HepG2 (cell line): Measurements from ENCODE around the gene NCBP2L. TPM values are rescaled to one million over a fixed set of nuclear protein-coding genes. Genes with fewer than 3 reads are reported as not detected.

Experiments
- ATAC-seq: fragments of 200-7000 bp; cut with Tn5 transposase; 3 replicates; pipeline ENCODE4 v1.9.1; 2020; ENCODE audit warnings: mild to moderate bottlenecking, moderate library complexity
- BruUV-seq: library from RNA; stranded (reverse); fragments of 400-500 nt; replicated peaks from 2 replicates; lab custom pipeline; 2021; lab: Mats Ljungman, UMichigan
- CTCF ChIA-PET: fragments of 300-600 bp; formaldehyde crosslinking; extraction: SDS; loops from one replicate; lab custom pipeline; 2021; ENCODE audit warnings: low total read pairs, inconsistent platforms, low intra/inter-chr PET ratio; lab: Yijun Ruan, JAX
- POLR2A ChIA-PET: fragments of 350-600 bp; sonication (Branson Sonifier 250); formaldehyde crosslinking; loops from one replicate; lab custom pipeline; 2020; ENCODE audit warnings: antibody characterized with exemption, inconsistent platforms; lab: Yijun Ruan, JAX
- DNase-seq: peaks from one replicate; pipeline ENCODE4 v3.0.0-alpha.2; 2015; ENCODE audit warnings: low spot score
- FAIRE-seq: peaks from 3 replicates; lab custom pipeline; 2011; peaks lifted over from hg19 to GRCh38; lab: Jason Lieb, UNC
- H2AFZ ChIP-seq: one replicate; pipeline ENCODE4 v1.6.1; 2011; ENCODE audit warnings: low read length, inconsistent platforms
- H3K27ac ChIP-seq: fragments of 300-600 bp; 3 replicates; pipeline ENCODE4 v1.8.0; 2011; ENCODE audit warnings: mixed run types, mild to moderate bottlenecking, mixed read lengths, low read length, inconsistent platforms; ENCODE audit not compliant: insufficient read depth; ENCODE audit errors: extremely low read length
- H3K27me3 ChIP-seq, 2 experiments: fragments of 200-600 bp in 1 of 2; 2 replicates in 1 of 2; 3 replicates in 1 of 2; pipeline versions ENCODE4 v1.6.0 to v1.8.0; 2011; ENCODE audit warnings: low read length in 2 of 2, mild to moderate bottlenecking in 2 of 2, moderate library complexity in 2 of 2, inconsistent platforms in 1 of 2; ENCODE audit not compliant: insufficient read depth in 2 of 2, control insufficient read depth in 1 of 2
- H3K36me3 ChIP-seq, 2 experiments: fragments of 200-600 bp in 1 of 2; replicated peaks in 1 of 2; 2 replicates in 1 of 2; 3 replicates in 1 of 2; pipeline versions ENCODE4 v1.5.1 to v1.8.0; 2011; ENCODE audit warnings: low read length in 2 of 2, inconsistent platforms in 1 of 2; ENCODE audit not compliant: insufficient read depth in 2 of 2, control insufficient read depth in 1 of 2
- H3K4me1 ChIP-seq: 2 replicates; pipeline ENCODE4 v1.5.1; 2012; ENCODE audit warnings: low read length, inconsistent platforms; ENCODE audit not compliant: insufficient read depth
- H3K4me2 ChIP-seq: 2 replicates; pipeline ENCODE4 v1.6.0; 2011; ENCODE audit warnings: low read depth, low read length, inconsistent platforms
- H3K4me3 ChIP-seq, 3 experiments: fragments of 200-600 bp in 1 of 3; sonication (generic), shearing (Covaris generic) in 1 of 3; replicated peaks in 1 of 3; 2 replicates each; pipeline ENCODE4 v1.5.1; 2011 to 2016; ENCODE audit warnings: low read length in 3 of 3, inconsistent platforms in 2 of 3, low read depth in 2 of 3, mild to moderate bottlenecking in 2 of 3, control low read depth in 1 of 3, mixed read lengths in 1 of 3; ENCODE audit not compliant: insufficient read depth in 1 of 3
- H3K79me2 ChIP-seq: one replicate; pipeline ENCODE4 v1.6.1; 2011; ENCODE audit warnings: low read length, inconsistent platforms; ENCODE audit not compliant: insufficient read depth
- H3K9ac ChIP-seq: 2 replicates; pipeline ENCODE4 v1.6.0; 2011; ENCODE audit warnings: mild to moderate bottlenecking, low read depth, low read length, inconsistent platforms; ENCODE audit not compliant: insufficient read depth
- H3K9me3 ChIP-seq: 2 replicates; pipeline ENCODE4 v1.5.1; 2012; ENCODE audit warnings: mild to moderate bottlenecking, low read length
- H4K20me1 ChIP-seq: 2 replicates; pipeline ENCODE4 v1.6.0; 2011; ENCODE audit warnings: inconsistent platforms, mild to moderate bottlenecking, low read length, moderate library complexity; ENCODE audit not compliant: insufficient read depth
- CBX5 ChIP-seq: sonication (generic); formaldehyde crosslinking; IDR thresholded peaks from 2 replicates; pipeline ENCODE4 v1.4.0; 2020; ENCODE audit warnings: missing genetic modification reagents, borderline replicate concordance
- GLMP ChIP-seq: sonication (generic); formaldehyde crosslinking; IDR thresholded peaks from 2 replicates; pipeline ENCODE4 v1.9.0; 2021; ENCODE audit warnings: missing genetic modification reagents, mild to moderate bottlenecking, borderline replicate concordance
- HOXA9 ChIP-seq: sonication (generic); formaldehyde crosslinking; IDR thresholded peaks from 2 replicates; pipeline ENCODE4 v1.8.1; 2022; ENCODE audit warnings: missing genetic modification reagents, mild to moderate bottlenecking, moderate library complexity, borderline replicate concordance
- KDM4B ChIP-seq: sonication (generic); formaldehyde crosslinking; IDR thresholded peaks from 2 replicates; pipeline ENCODE4 v1.4.0; 2020; ENCODE audit warnings: missing genetic modification reagents
- MIXL1 ChIP-seq: IDR thresholded peaks from 2 replicates; pipeline ENCODE4 v1.6.1; 2016
- MXI1 ChIP-seq: IDR thresholded peaks from 3 replicates; pipeline ENCODE4 v1.6.1; 2012; ENCODE audit warnings: low read depth, low read length, inconsistent platforms, borderline replicate concordance
- PITX1 ChIP-seq: sonication (generic); formaldehyde crosslinking; IDR thresholded peaks from 2 replicates; pipeline ENCODE4 v1.5.1; 2020; ENCODE audit warnings: mild to moderate bottlenecking, missing genetic modification reagents
- POLR2A ChIP-seq, 2 experiments: IDR thresholded peaks; 2 replicates each; pipeline ENCODE4 v1.6.1; 2011; ENCODE audit warnings: low read depth in 2 of 2, low read length in 2 of 2, mild to moderate bottlenecking in 1 of 2, moderate library complexity in 1 of 2; ENCODE audit not compliant: insufficient read depth in 1 of 2
- RNF219 ChIP-seq: sonication (generic); formaldehyde crosslinking; IDR thresholded peaks from 2 replicates; pipeline ENCODE4 v1.5.0; 2020; ENCODE audit warnings: mild to moderate bottlenecking, missing genetic modification reagents
- THRA ChIP-seq: sonication (generic); formaldehyde crosslinking; IDR thresholded peaks from 2 replicates; pipeline ENCODE4 v1.4.0; 2020; ENCODE audit warnings: missing genetic modification reagents, borderline replicate concordance
- TP53 ChIP-seq: sonication (generic); formaldehyde crosslinking; conservative IDR thresholded peaks from 2 replicates; pipeline ENCODE4 v1.4.0; 2020; ENCODE audit warnings: missing genetic modification reagents
- ZBTB44 ChIP-seq: sonication (generic); formaldehyde crosslinking; IDR thresholded peaks from 2 replicates; pipeline ENCODE4 v1.4.0; 2020; ENCODE audit warnings: missing genetic modification reagents
- ZFP62 ChIP-seq: sonication (generic); formaldehyde crosslinking; IDR thresholded peaks from 2 replicates; pipeline ENCODE4 v1.4.0; 2020; ENCODE audit warnings: missing genetic modification reagents
- ZMYM2 ChIP-seq: sonication (generic); formaldehyde crosslinking; IDR thresholded peaks from 2 replicates; pipeline ENCODE4 v1.8.0; 2022; ENCODE audit warnings: mild to moderate bottlenecking, missing genetic modification reagents
- ZNF343 ChIP-seq: sonication (generic); formaldehyde crosslinking; IDR thresholded peaks from 2 replicates; pipeline ENCODE4 v1.4.0; 2020; ENCODE audit warnings: mild to moderate bottlenecking, missing genetic modification reagents
- ZSCAN12 ChIP-seq: sonication (generic); formaldehyde crosslinking; IDR thresholded peaks from 2 replicates; pipeline ENCODE4 v1.9.0; 2021; ENCODE audit warnings: mild to moderate bottlenecking, missing genetic modification reagents
- ZXDC ChIP-seq: sonication (generic); formaldehyde crosslinking; IDR thresholded peaks from 2 replicates; pipeline ENCODE4 v1.5.0; 2020; ENCODE audit warnings: mild to moderate bottlenecking, missing genetic modification reagents
- WGBS: methylation state at CpG from one replicate; pipeline ENCODE4 v1.1.6; 2017; ENCODE audit warnings: low lambda C conversion rate; 5-methylcytosine and 5-hydroxymethylcytosine counted together
- in situ Hi-C: cut with HindIII; loops from 2 replicates; pipeline ENCODE4 v1.10.0; 2017; ENCODE audit warnings: low pct_unique_long_range_greater_than_20kb; ENCODE audit not compliant: extremely low pct_ligation_motif_present
- intact Hi-C: fragments of 100-400 bp; cut with micrococcal nuclease; formaldehyde crosslinking; loops from one replicate; pipeline ENCODE4 v1.10.0; 2022; ENCODE audit not compliant: unreplicated experiment
- polyA plus RNA-seq, 8 experiments: library from polyadenylated mRNA; depleted of rRNA in 3 of 8; stranded (reverse) in 7 of 8; unstranded in 1 of 8; fragments of >200 nt; fragmentation: Illumina TruSeq in 4 of 8; extraction: Trizol in 4 of 8; gene quantifications; 2 replicates each; pipeline versions ENCODE4 v1.2.1 to v1.2.3, GENCODE V29; 2011 to 2016; ENCODE audit warnings: low read depth in 4 of 8, missing spikeins in 1 of 8, mixed read lengths in 1 of 8; ENCODE audit not compliant: insufficient read depth in 1 of 8
- total RNA-seq, 5 experiments: library from RNA; depleted of rRNA; stranded (reverse); fragments of >200 nt; fragmentation: Illumina TruSeq; extraction: Trizol; gene quantifications; 2 replicates each; pipeline ENCODE4 v1.2.3, GENCODE V29; 2016; ENCODE audit warnings: low read depth in 1 of 5

NCBP2L gene
- total and polyA plus RNA-seq, 2 of the 13 experiments (the other 11 are each of a cell fraction or from before 2014, with no cell fraction given) = not detected

GRCh38 chrX:107750861-107751445, 26.6 kb upstream of the NCBP2L start:
- Histone ChIP-seq H3K4me2 (no peak overlapping the region), H3K4me3 (no peak overlapping the region), H4K20me1 (no peaks in the 10 kb centered on the region), H3K27me3 (no peaks in the 10 kb centered on the region), H2AFZ (no peak overlapping the region), H3K79me2 (no peaks in the 10 kb centered on the region), H3K9ac (no peak overlapping the region), H3K4me1 (no peaks in the 10 kb centered on the region), H3K27ac (no peak overlapping the region), H3K9me3 (no peaks in the 10 kb centered on the region), H3K36me3 (no peaks in the 10 kb centered on the region)
- BruUV-seq = no TSS peak
- intact Hi-C loops = no loop called here
- no peak for DNase-seq
- in situ Hi-C loops = no loop called here
- FAIRE-seq = no peak
- ChIA-PET POLR2A (no interaction called here), CTCF (no interaction called here)
- WGBS = 32% methylated on average over 6 of the region's 7 CpGs
- no peak for ATAC-seq
- TF ChIP-seq THRA (CRISPR knock-in tag) (no peak), MIXL1 (CRISPR knock-in tag) (no peak), ZMYM2 (CRISPR knock-in tag) (no peak), MXI1 (no peak), ZBTB44 (CRISPR knock-in tag) (no peak), CBX5 (no peak), ZFP62 (CRISPR knock-in tag) (no peak), HOXA9 (CRISPR knock-in tag) (no peak), ZNF343 (CRISPR knock-in tag) (no peak), GLMP (CRISPR knock-in tag) (no peak), ZSCAN12 (CRISPR knock-in tag) (no peak), POLR2A (IDR thresholded peaks at IDR 0.05; ENCODE audit: insufficient read depth in 1 of 2, low read depth in 2 of 2, low read length in 2 of 2) (no peak), PITX1 (CRISPR knock-in tag) (no peak), KDM4B (CRISPR knock-in tag) (no peak), ZXDC (CRISPR knock-in tag) (no peak), RNF219 (CRISPR knock-in tag) (no peak), TP53 (CRISPR knock-in tag) (no peak)
